ENCODE results near the gene AP5Z1. TPM values are rescaled to one million over a fixed set of nuclear protein-coding genes. Genes with fewer than 3 reads are reported as not detected.

The AP5Z1 gene
- polyA plus RNA-seq, 3 donors = 30.8 to 75.2 (median 33.8) TPM

DNA sequence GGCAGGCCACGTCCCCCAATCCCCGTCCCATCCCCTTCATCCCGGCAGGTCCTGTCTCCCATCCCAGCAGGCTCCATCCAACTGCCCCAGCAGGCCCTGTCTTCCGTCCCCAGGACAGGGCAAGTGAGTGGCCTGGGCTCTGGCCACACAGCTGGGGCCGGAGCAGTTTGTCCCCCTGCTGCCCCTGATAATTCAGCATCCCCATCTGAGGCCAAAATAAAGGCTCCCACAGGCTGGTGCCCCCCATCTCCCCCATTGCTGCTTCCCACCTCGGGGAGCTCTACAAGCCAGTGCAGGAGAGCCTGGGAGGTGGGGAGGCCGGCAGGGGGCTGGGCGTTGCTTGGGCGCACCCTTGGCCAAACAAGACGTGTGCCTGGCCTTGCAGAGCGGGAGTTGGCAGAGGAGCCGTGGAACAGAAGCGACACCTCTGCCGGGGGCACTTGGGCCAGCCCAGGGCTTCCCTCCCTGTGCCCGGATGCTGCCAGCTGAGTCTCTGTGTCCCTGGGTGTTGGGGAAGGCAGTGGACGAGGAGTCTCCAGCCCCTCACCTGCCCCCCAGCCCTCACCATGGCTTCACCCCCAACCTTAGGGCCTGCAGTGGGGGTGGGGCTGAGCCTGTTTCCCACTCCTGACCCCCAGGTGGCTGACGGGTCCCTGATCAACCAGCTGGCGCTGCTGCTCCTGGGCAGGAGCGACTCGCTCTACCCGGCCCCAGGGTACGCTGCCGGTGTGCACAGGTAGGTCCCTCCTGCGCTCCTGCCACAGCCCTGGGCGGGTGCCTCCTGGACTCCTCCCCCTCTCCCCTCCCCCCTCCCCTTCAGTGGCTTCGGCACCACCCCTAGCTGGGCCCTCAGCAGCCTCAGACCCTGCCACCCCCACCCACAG, 14.0 kb downstream of the AP5Z1 start:
- Mint-ChIP-seq H3K4me3 (no peak overlapping the region), H3K27me3 (ENCODE audit: low read depth in 3 of 3) (peaks cover 0 to 5% (median 0%) of the 10 kb centered on the region in 3 donors), H3K4me1 (peaks cover 5% of the 10 kb centered on the region), H3K36me3 (peaks cover 46 to 69% of the 10 kb centered on the region in 2 donors), H3K9me3 (peaks cover 0 to 7% (median 2%) of the 10 kb centered on the region in 7 donors), H3K27ac (peak overlapping the region in 2 of 7 donors; percentile 15 to 25)
- H3K27ac ChIP-seq (ENCODE audit: low read depth in 1 of 2, low read length in 2 of 2) = no peak overlapping the region
- H3K27me3 ChIP-seq (ENCODE audit: control insufficient read depth in 2 of 2, insufficient read depth in 2 of 2, low read length in 2 of 2) = no peaks in the 10 kb centered on the region
- no peak for TF ChIP-seq CTCF (IDR thresholded peaks at IDR 0.05)
- H3K36me3 ChIP-seq (replicated peaks in 1 of 2; ENCODE audit: control insufficient read depth in 1 of 2, insufficient read depth in 2 of 2, low read length in 2 of 2) = peaks cover 73 to 74% of the 10 kb centered on the region in 2 donors
- no peak overlapping the region for H3K4me2 ChIP-seq (replicated peaks; ENCODE audit: extremely low read depth, low read length, poor library complexity, severe bottlenecking)
- intact Hi-C loops (cut with micrococcal nuclease) = no loop called here
- H3K4me3 ChIP-seq (replicated peaks in 1 of 3; ENCODE audit: low read depth in 2 of 3, low read length in 3 of 3) = no peak overlapping the region
- no peaks in the 10 kb centered on the region for H3K79me2 ChIP-seq (ENCODE audit: insufficient read depth, low read length)
- no peaks in the 10 kb centered on the region for H3K9me3 ChIP-seq (replicated peaks in 1 of 2; ENCODE audit: control insufficient read depth in 1 of 2, insufficient read depth in 1 of 2, low read length in 2 of 2)
- no peak overlapping the region for H2AFZ ChIP-seq (ENCODE audit: insufficient read depth, low read depth, low read length, poor library complexity, severe bottlenecking)
- no peak overlapping the region for H3K9ac ChIP-seq (ENCODE audit: insufficient read depth, low read length, poor library complexity, severe bottlenecking)
- no peak for DNase-seq
- peaks cover 49% of the 10 kb centered on the region for H4K20me1 ChIP-seq (ENCODE audit: insufficient read depth, low read length)
- H3K4me1 ChIP-seq (ENCODE audit: control insufficient read depth in 1 of 2, insufficient read depth in 2 of 2, low read length in 2 of 2) = peaks cover 12 to 17% of the 10 kb centered on the region in 2 donors
- 97% methylated on average over 16 of the region's 26 CpGs for WGBS (ENCODE audit: insufficient coverage)

DNA sequence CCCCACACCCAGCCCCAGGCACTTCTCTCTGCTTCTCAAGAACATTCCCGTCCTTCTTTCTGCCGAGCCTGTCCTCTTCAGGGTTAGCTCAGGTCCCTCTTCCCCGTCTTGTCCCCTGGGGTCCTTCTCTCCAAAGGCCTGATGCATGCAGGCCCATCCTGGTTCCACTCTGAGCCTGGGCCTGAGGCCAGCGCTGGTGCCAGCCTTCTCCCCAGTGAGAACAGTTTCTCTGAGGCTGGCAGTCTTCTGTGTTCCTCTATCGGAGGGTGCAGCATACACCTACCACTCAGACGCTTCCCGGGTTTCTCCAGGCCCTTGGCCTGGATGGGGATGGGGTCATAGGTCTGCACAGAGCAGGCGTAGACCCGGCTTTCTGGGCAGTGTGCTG, 14.6 kb downstream of the AP5Z1 start:
- intact Hi-C loops (cut with micrococcal nuclease) = no loop called here
- no peak overlapping the region for H3K4me3 ChIP-seq (replicated peaks in 1 of 3; ENCODE audit: low read depth in 2 of 3, low read length in 3 of 3)
- Mint-ChIP-seq H3K27ac (peak overlapping the region in 4 of 7 donors; percentile 9 to 89 (median 52)), H3K27me3 (ENCODE audit: low read depth in 3 of 3) (peaks cover 0 to 5% (median 0%) of the 10 kb centered on the region in 3 donors), H3K9me3 (peaks cover 0 to 8% (median 2%) of the 10 kb centered on the region in 7 donors), H3K4me1 (peaks cover 8% of the 10 kb centered on the region), H3K4me3 (no peak overlapping the region), H3K36me3 (peaks cover 45 to 64% of the 10 kb centered on the region in 2 donors)
- H2AFZ ChIP-seq (ENCODE audit: insufficient read depth, low read depth, low read length, poor library complexity, severe bottlenecking) = no peak overlapping the region
- DNase-seq = no peak
- H3K4me1 ChIP-seq (ENCODE audit: control insufficient read depth in 1 of 2, insufficient read depth in 2 of 2, low read length in 2 of 2) = peaks cover 12 to 17% of the 10 kb centered on the region in 2 donors
- TF ChIP-seq CTCF (IDR thresholded peaks at IDR 0.05) = no peak
- H3K27me3 ChIP-seq (ENCODE audit: control insufficient read depth in 2 of 2, insufficient read depth in 2 of 2, low read length in 2 of 2) = no peaks in the 10 kb centered on the region
- H3K4me2 ChIP-seq (replicated peaks; ENCODE audit: extremely low read depth, low read length, poor library complexity, severe bottlenecking) = no peak overlapping the region
- 98% methylated on average over 8 of the region's 9 CpGs for WGBS (ENCODE audit: insufficient coverage)
- H4K20me1 ChIP-seq (ENCODE audit: insufficient read depth, low read length) = peaks cover 43% of the 10 kb centered on the region
- no peak overlapping the region for H3K27ac ChIP-seq (ENCODE audit: low read depth in 1 of 2, low read length in 2 of 2)
- H3K9me3 ChIP-seq (replicated peaks in 1 of 2; ENCODE audit: control insufficient read depth in 1 of 2, insufficient read depth in 1 of 2, low read length in 2 of 2) = no peaks in the 10 kb centered on the region
- no peaks in the 10 kb centered on the region for H3K79me2 ChIP-seq (ENCODE audit: insufficient read depth, low read length)
- H3K9ac ChIP-seq (ENCODE audit: insufficient read depth, low read length, poor library complexity, severe bottlenecking) = no peak overlapping the region
- H3K36me3 ChIP-seq (replicated peaks in 1 of 2; ENCODE audit: control insufficient read depth in 1 of 2, insufficient read depth in 2 of 2, low read length in 2 of 2) = peaks cover 67 to 68% of the 10 kb centered on the region in 2 donors
